NCI-H524 (cell line): ENCODE data around the gene SCAMP2.

Experiments
- DNase-seq, 2 experiments: peaks; one replicate each; lab custom pipeline; 2025; lab: John Stamatoyannopoulos, UW

Gene SCAMP2

GRCh38 chr15:74838137-74838516 lies 35.0 kb downstream of the SCAMP2 start:
- no peak for DNase-seq

GRCh38 chr15:74837482-74838136 lies 35.6 kb downstream of the SCAMP2 start:
- DNase-seq = no peak

GRCh38 chr15:74836846-74837245 lies 36.3 kb downstream of the SCAMP2 start:
- DNase-seq = no peak

- peak; percentile 80 to 91 for DNase-seq
Observed at GRCh38 chr15:74835312-74835823, 37.8 kb downstream of the SCAMP2 start.

- peak; percentile 53 to 89 for DNase-seq
Observed at GRCh38 chr15:74833376-74834107, 39.6 kb downstream of the SCAMP2 start.

- DNase-seq = no peak
Observed at GRCh38 chr15:74832826-74833225, 40.3 kb downstream of the SCAMP2 start.

- DNase-seq = no peak
Observed at GRCh38 chr15:74831813-74832495, 41.2 kb downstream of the SCAMP2 start.

- no peak for DNase-seq
Observed at GRCh38 chr15:74830868-74831267, 42.3 kb downstream of the SCAMP2 start.

GRCh38 chr15:74829991-74830390 lies 43.2 kb downstream of the SCAMP2 start:
- peak; percentile 56 to 71 for DNase-seq

GRCh38 chr15:74829486-74829885 lies 43.7 kb downstream of the SCAMP2 start:
- DNase-seq = no peak

- peak; percentile 66 to 92 for DNase-seq
Observed at GRCh38 chr15:74828835-74829234, 44.3 kb downstream of the SCAMP2 start.

GRCh38 chr15:74827614-74828013 lies 45.6 kb downstream of the SCAMP2 start:
- peak in 1 of 2 experiments; percentile 31 for DNase-seq

- DNase-seq = peak; percentile 54 to 80
Observed at GRCh38 chr15:74826921-74827320, 46.2 kb downstream of the SCAMP2 start.

GRCh38 chr15:74826364-74826819 lies 46.8 kb downstream of the SCAMP2 start, which contains the start of gene CPLX3:
CPLX3 (plus strand) TSS chr15:74826627; CDS start chr15:74826704, 77 bp downstream.
- no peak for DNase-seq

- DNase-seq = peak in 1 of 2 experiments; percentile 50
Observed at GRCh38 chr15:74825866-74826265, 47.3 kb downstream of the SCAMP2 start.

GRCh38 chr15:74824976-74825375 lies 48.2 kb downstream of the SCAMP2 start:
- no peak for DNase-seq

GRCh38 chr15:74823324-74823723 lies 49.8 kb downstream of the SCAMP2 start:
- peak in 1 of 2 experiments; percentile 72 for DNase-seq

GRCh38 chr15:74822233-74822632 lies 50.9 kb downstream of the SCAMP2 start:
- no peak for DNase-seq

GRCh38 chr15:74821790-74822158 lies 51.4 kb downstream of the SCAMP2 start:
- DNase-seq = no peak

GRCh38 chr15:74821091-74821789 lies 51.9 kb downstream of the SCAMP2 start:
- peak; percentile 54 to 87 for DNase-seq

- DNase-seq = no peak
Observed at GRCh38 chr15:74820056-74820455, 53.1 kb downstream of the SCAMP2 start.

GRCh38 chr15:74817370-74817737 lies 55.8 kb downstream of the SCAMP2 start:
- DNase-seq = peak in 1 of 2 experiments; percentile 27
